Neutrophil (primary cell): ENCODE data around the gene KRT84.

ENCODE experiments used
- H3K27ac ChIP-seq: fragments of 200-600 bp; sonication (generic); 2 replicates; pipeline ENCODE4 v1.5.1; 2016; ENCODE audit warnings: mild to moderate bottlenecking, moderate library complexity
- H3K27me3 ChIP-seq: fragments of 200-600 bp; sonication (generic); 2 replicates; pipeline ENCODE4 v1.6.0; 2016; ENCODE audit warnings: mild to moderate bottlenecking
- H3K36me3 ChIP-seq: fragments of 200-600 bp; sonication (generic); 2 replicates; pipeline ENCODE4 v1.5.1; 2017
- H3K4me1 ChIP-seq, 2 experiments: fragments of 200-600 bp in 1 of 2; sonication (generic) in 1 of 2; 1 replicate in 1 of 2; 2 replicates in 1 of 2; pipeline versions ENCODE4 v1.5.1 to v1.6.1; 2013 to 2016; ENCODE audit warnings: low read depth in 1 of 2, low read length in 1 of 2, mild to moderate bottlenecking in 1 of 2, moderate library complexity in 1 of 2; ENCODE audit not compliant: control insufficient read depth in 1 of 2, insufficient read depth in 1 of 2
- H3K4me3 ChIP-seq, 2 experiments: fragments of 200-600 bp in 1 of 2; sonication (generic) in 1 of 2; 1 replicate in 1 of 2; 2 replicates in 1 of 2; pipeline ENCODE4 v1.5.1; 2013 to 2016; ENCODE audit warnings: low read depth in 1 of 2, low read length in 1 of 2, mild to moderate bottlenecking in 1 of 2, moderate library complexity in 1 of 2
- H3K9me3 ChIP-seq: fragments of 200-600 bp; sonication (generic); 2 replicates; pipeline ENCODE4 v1.5.1; 2016
- CTCF ChIP-seq: fragments of 200-600 bp; sonication (generic); IDR thresholded peaks from 2 replicates; pipeline ENCODE4 v1.5.1; 2016; ENCODE audit warnings: antibody characterized with exemption

KRT84 gene

GRCh38 chr12:52396656-52397055 lies 11.2 kb upstream of the KRT84 start:
- peaks cover 19% of the 10 kb centered on the region for H3K27me3 ChIP-seq

GRCh38 chr12:52395761-52396434 lies 10.4 kb upstream of the KRT84 start:
- TF ChIP-seq CTCF, result no peak
- Histone ChIP-seq H3K27ac (no peak overlapping the region), H3K27me3 (peaks cover 19% of the 10 kb centered on the region)

More at GRCh38 chr12:52396656-52397055, 11.2 kb upstream of the KRT84 start:
- Histone ChIP-seq H3K9me3 (no peaks in the 10 kb centered on the region), H3K27ac (no peak overlapping the region), H3K36me3 (no peaks in the 10 kb centered on the region), H3K4me3 (no peak overlapping the region), H3K4me1 (no peaks in the 10 kb centered on the region)
- TF ChIP-seq CTCF, result no peak

GRCh38 chr12:52394836-52395405 lies 9.5 kb upstream of the KRT84 start:
- Histone ChIP-seq H3K4me1 (no peaks in the 10 kb centered on the region), H3K9me3 (no peaks in the 10 kb centered on the region), H3K27ac (no peak overlapping the region), H3K27me3 (peaks cover 19% of the 10 kb centered on the region), H3K36me3 (no peaks in the 10 kb centered on the region), H3K4me3 (no peak overlapping the region)
- no peak for TF ChIP-seq CTCF

More at GRCh38 chr12:52395761-52396434, 10.4 kb upstream of the KRT84 start:
- H3K4me3 ChIP-seq, result no peak overlapping the region
- no peaks in the 10 kb centered on the region for H3K36me3 ChIP-seq
- H3K4me1 ChIP-seq, result no peaks in the 10 kb centered on the region
- no peaks in the 10 kb centered on the region for H3K9me3 ChIP-seq

- TF ChIP-seq CTCF, result no peak
- H3K4me3 ChIP-seq, result no peak overlapping the region
- H3K27me3 ChIP-seq, result peaks cover 32% of the 10 kb centered on the region
- no peak overlapping the region for H3K27ac ChIP-seq
- H3K4me1 ChIP-seq, result no peaks in the 10 kb centered on the region
- no peaks in the 10 kb centered on the region for H3K36me3 ChIP-seq
- H3K9me3 ChIP-seq, result no peaks in the 10 kb centered on the region
Observed at GRCh38 chr12:52392465-52393007, 7.1 kb upstream of the KRT84 start.

GRCh38 chr12:52391618-52392002 lies 6.2 kb upstream of the KRT84 start:
- TF ChIP-seq CTCF, result no peak
- Histone ChIP-seq H3K4me3 (no peak overlapping the region), H3K9me3 (no peaks in the 10 kb centered on the region), H3K27me3 (peaks cover 25% of the 10 kb centered on the region), H3K4me1 (no peaks in the 10 kb centered on the region), H3K27ac (no peak overlapping the region), H3K36me3 (no peaks in the 10 kb centered on the region)
